ENCODE measurements around the gene SMIM5. TPM values are rescaled to one million over a fixed set of nuclear protein-coding genes. Genes with fewer than 3 reads are reported as not detected.

Gene SMIM5
- total RNA-seq, 1 donor from 2014 or later: 0.84 TPM

GRCh38 chr17:75630071-75630917 is 2.9 kb upstream of the SMIM5 start:
- Histone ChIP-seq H3K36me3 (peaks cover 33% of the 10 kb centered on the region), H3K4me3 (no peak overlapping the region), H3K27ac (no peak overlapping the region), H3K9me3 (no peaks in the 10 kb centered on the region), H3K4me1 (peaks cover 21% of the 10 kb centered on the region), H3K27me3 (no peaks in the 10 kb centered on the region)
- no peak for DNase-seq
- no peak for ATAC-seq
- TF ChIP-seq CTCF (IDR thresholded peaks at IDR 0.05): no peak
- intact Hi-C loops (cut with DNase I): no loop called here

- H3K4me3 ChIP-seq: no peak overlapping the region
- H3K4me1 ChIP-seq: peaks cover 21% of the 10 kb centered on the region
- no peak for ATAC-seq
- H3K9me3 ChIP-seq: no peaks in the 10 kb centered on the region
- intact Hi-C loops (cut with DNase I): no loop called here
- no peak overlapping the region for H3K27ac ChIP-seq
- H3K36me3 ChIP-seq: peaks cover 22% of the 10 kb centered on the region
- no peak for TF ChIP-seq CTCF (IDR thresholded peaks at IDR 0.05)
- no peak for DNase-seq
- no peaks in the 10 kb centered on the region for H3K27me3 ChIP-seq
Observed at GRCh38 chr17:75631353-75631752, 1.9 kb upstream of the SMIM5 start.

- DNase-seq (no peak), ATAC-seq (no peak)
- TF ChIP-seq CTCF (IDR thresholded peaks at IDR 0.05): no peak
- no peaks in the 10 kb centered on the region for H3K27me3 ChIP-seq
- H3K9me3 ChIP-seq: no peaks in the 10 kb centered on the region
- intact Hi-C loops (cut with DNase I): no loop called here
- peaks cover 11% of the 10 kb centered on the region for H3K36me3 ChIP-seq
- H3K27ac ChIP-seq: no peak overlapping the region
- H3K4me1 ChIP-seq: peaks cover 29% of the 10 kb centered on the region
- no peak overlapping the region for H3K4me3 ChIP-seq
Observed at GRCh38 chr17:75632428-75632827, 806 bp upstream of the SMIM5 start.

GRCh38 chr17:75633486-75634375 is 497 bp downstream of the SMIM5 start:
- Histone ChIP-seq H3K9me3 (no peaks in the 10 kb centered on the region), H3K27ac (peak overlapping the region; percentile 81), H3K36me3 (peaks cover 11% of the 10 kb centered on the region), H3K4me1 (peaks cover 29% of the 10 kb centered on the region), H3K4me3 (no peak overlapping the region), H3K27me3 (no peaks in the 10 kb centered on the region)
- intact Hi-C loops (cut with DNase I): no loop called here
- ATAC-seq (peak; percentile 70), DNase-seq (peak; percentile 91)
- peak; percentile 62 for TF ChIP-seq CTCF (IDR thresholded peaks at IDR 0.05)

- Histone ChIP-seq H3K27me3 (no peaks in the 10 kb centered on the region), H3K27ac (peak overlapping the region; percentile 81), H3K4me1 (peaks cover 29% of the 10 kb centered on the region), H3K36me3 (peaks cover 11% of the 10 kb centered on the region), H3K9me3 (no peaks in the 10 kb centered on the region), H3K4me3 (no peak overlapping the region)
- DNase-seq: no peak
- ATAC-seq: no peak
- intact Hi-C loops (cut with DNase I): no loop called here
- TF ChIP-seq CTCF (IDR thresholded peaks at IDR 0.05): no peak
Observed at GRCh38 chr17:75634376-75634740, 1.1 kb downstream of the SMIM5 start.
